ENCODE results near the gene ERC2.

Gene ERC2

GRCh38 chr3:55491296-55491816, 976.9 kb downstream of the ERC2 start:
- no peak for TF ChIP-seq CEBPB (IDR thresholded peaks at IDR 0.05)
- no peak for TF ChIP-seq CREB1 (IDR thresholded peaks at IDR 0.05; ENCODE audit: low read depth)
- no peak for TF ChIP-seq YY1 (IDR thresholded peaks at IDR 0.05; ENCODE audit: low read depth)
- no peak for TF ChIP-seq EP300 (IDR thresholded peaks at IDR 0.05; ENCODE audit: borderline replicate concordance)
- no peak for TF ChIP-seq USF1 (IDR thresholded peaks at IDR 0.05)
- TF ChIP-seq ZBTB7A (IDR thresholded peaks at IDR 0.05; ENCODE audit: low read depth) = no peak

GRCh38 chr3:55490276-55490913, 977.9 kb downstream of the ERC2 start:
- TF ChIP-seq TEAD4 (IDR thresholded peaks at IDR 0.05) = no peak
- TF ChIP-seq FOXM1 (IDR thresholded peaks at IDR 0.05; ENCODE audit: borderline replicate concordance, low read depth) = no peak
- no peak for TF ChIP-seq EGR1 (IDR thresholded peaks at IDR 0.05)
- no peak for TF ChIP-seq TCF12 (IDR thresholded peaks at IDR 0.05; ENCODE audit: low read depth)
- no peak for TF ChIP-seq USF1 (IDR thresholded peaks at IDR 0.05)
- no peak for TF ChIP-seq REST (IDR thresholded peaks at IDR 0.05; ENCODE audit: low read depth)

- TF ChIP-seq CEBPB (IDR thresholded peaks at IDR 0.05) (no peak), USF1 (IDR thresholded peaks at IDR 0.05) (no peak), RAD21 (IDR thresholded peaks at IDR 0.05; ENCODE audit: low read depth) (no peak), YY1 (IDR thresholded peaks at IDR 0.05; ENCODE audit: low read depth) (no peak), CREB1 (IDR thresholded peaks at IDR 0.05; ENCODE audit: low read depth) (no peak), NFIC (IDR thresholded peaks at IDR 0.05) (no peak), ZBTB7A (IDR thresholded peaks at IDR 0.05; ENCODE audit: low read depth) (no peak), TAF1 (IDR thresholded peaks at IDR 0.05; ENCODE audit: low read depth) (no peak), EP300 (IDR thresholded peaks at IDR 0.05; ENCODE audit: borderline replicate concordance) (no peak), FOXM1 (IDR thresholded peaks at IDR 0.05; ENCODE audit: borderline replicate concordance, low read depth) (no peak), TCF12 (IDR thresholded peaks at IDR 0.05; ENCODE audit: low read depth) (no peak), TEAD4 (IDR thresholded peaks at IDR 0.05) (no peak), REST (IDR thresholded peaks at IDR 0.05; ENCODE audit: low read depth) (no peak)
Measured at GRCh38 chr3:55489798-55490132, 978.5 kb downstream of the ERC2 start.

- TF ChIP-seq RAD21 (IDR thresholded peaks at IDR 0.05; ENCODE audit: low read depth) (no peak), MAX (IDR thresholded peaks at IDR 0.05) (no peak), CREB1 (IDR thresholded peaks at IDR 0.05; ENCODE audit: low read depth) (no peak), EP300 (IDR thresholded peaks at IDR 0.05; ENCODE audit: borderline replicate concordance) (no peak), TEAD4 (IDR thresholded peaks at IDR 0.05) (no peak), CEBPB (IDR thresholded peaks at IDR 0.05) (no peak), REST (IDR thresholded peaks at IDR 0.05; ENCODE audit: low read depth) (no peak), TAF1 (IDR thresholded peaks at IDR 0.05; ENCODE audit: low read depth) (no peak)
Measured at GRCh38 chr3:55488398-55489055, 979.7 kb downstream of the ERC2 start.

Measured in Ishikawa (cell line).